Measurements from ENCODE around the gene LGMN. TPM values are rescaled to one million over a fixed set of nuclear protein-coding genes. Genes with fewer than 3 reads are reported as not detected.

The LGMN gene
- total and polyA plus RNA-seq, 9 of the 15 experiments (the other 6 are each of a cell fraction or from before 2014, with no cell fraction given), result 0.05 to 1.4 (median 0.43) TPM; not detected in 2

DNA sequence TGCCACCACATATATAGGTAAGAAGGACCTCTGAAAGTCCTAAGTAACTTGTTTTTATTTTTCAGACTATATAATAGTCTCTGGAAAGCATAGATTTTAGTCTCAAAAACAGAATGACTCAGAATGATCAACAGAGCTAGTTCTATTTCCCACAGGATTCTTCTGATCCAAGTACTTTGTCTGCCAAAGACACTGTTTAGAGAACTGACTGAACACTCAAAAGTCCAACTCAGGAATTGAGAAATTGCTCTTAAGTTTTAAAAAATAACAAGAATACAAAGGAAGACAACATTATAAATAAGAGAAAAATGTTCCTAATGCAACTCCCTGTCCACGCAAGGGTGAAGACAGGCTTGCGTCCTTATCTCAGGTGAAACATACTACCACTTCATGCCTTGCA lies 29.0 kb downstream of the LGMN start:
- Histone ChIP-seq H3K9me1 (ENCODE audit: control insufficient read depth, insufficient read depth, low read length) (no peaks in the 10 kb centered on the region), H3K9ac (ENCODE audit: insufficient read depth in 1 of 2, low read depth in 2 of 2, low read length in 2 of 2) (no peak overlapping the region), H3K9me3 (replicated peaks; ENCODE audit: control insufficient read depth, insufficient read depth, low read depth, low read length) (no peaks in the 10 kb centered on the region), H3K4me1 (replicated peaks in 1 of 2; ENCODE audit: control insufficient read depth in 2 of 2, insufficient read depth in 2 of 2, low read length in 2 of 2) (no peaks in the 10 kb centered on the region; a peak in 1 of 5 replicates), H3K27me3 (ENCODE audit: control insufficient read depth in 2 of 2, insufficient read depth in 2 of 2, low read length in 2 of 2) (peaks cover 0 to 21% of the 10 kb centered on the region in 2 experiments; a peak in 2 of 5 replicates), H4K20me1 (replicated peaks; ENCODE audit: control insufficient read depth, insufficient read depth, low read length) (no peaks in the 10 kb centered on the region), H3K79me2 (ENCODE audit: control insufficient read depth, insufficient read depth, low read length) (no peaks in the 10 kb centered on the region), H3K27ac (ENCODE audit: extremely low read depth, low read depth, low read length) (no peak overlapping the region), H3K4me3 (no peak overlapping the region), H3K36me3 (ENCODE audit: control insufficient read depth, insufficient read depth, low read length) (no peaks in the 10 kb centered on the region), H2AFZ (ENCODE audit: low read depth, low read length) (no peak overlapping the region), H3K4me2 (ENCODE audit: insufficient read depth, low read length) (no peak overlapping the region)
- no peak for FAIRE-seq
- no peak for DNase-seq (ENCODE audit: extremely low read depth in 1 of 4, low spot score in 3 of 4)
- intact Hi-C loops (cut with micrococcal nuclease) (no loop called here), in situ Hi-C loops (cut with MboI) (no loop called here)
- ChIA-PET POLR2A (no interaction called here), CTCF (ENCODE audit: low intra/inter-chr PET ratio) (no interaction called here)
- TF ChIP-seq ZNF324 (CRISPR knock-in tag; IDR thresholded peaks at IDR 0.05) (no peak), TCF3 (CRISPR knock-in tag; IDR thresholded peaks at IDR 0.05) (0 out of 2 replicates have a peak, but pooled peaks have one; percentile 28), MCM5 (IDR thresholded peaks at IDR 0.05; ENCODE audit: low read depth) (no peak)
- 0% methylated on average over 1 of the region's 2 CpGs for WGBS (ENCODE audit: insufficient coverage, low coverage, missing lambda C conversion rate)
- no TSS peak for BruUV-seq (replicated peaks)
- ATAC-seq, result no peak

DNA sequence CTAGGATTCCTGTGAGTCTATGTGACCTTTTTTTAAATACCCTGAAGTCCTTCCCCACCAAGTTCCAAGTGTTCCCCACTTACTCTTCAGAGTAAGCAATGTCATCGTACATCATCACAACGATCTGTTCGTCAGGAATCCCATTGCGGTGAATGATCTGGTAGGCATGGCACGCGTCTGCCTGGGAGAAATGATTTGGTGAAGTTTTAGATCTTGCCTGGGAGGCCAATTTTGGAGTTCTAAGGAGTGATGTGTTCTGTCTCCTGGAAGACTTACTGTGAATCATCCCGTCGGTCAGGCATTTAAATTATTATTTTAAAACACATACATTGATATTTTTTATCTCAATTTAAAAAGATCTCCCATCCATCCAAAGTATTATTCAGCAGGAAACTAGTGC lies 29.8 kb downstream of the LGMN start:
- FAIRE-seq (no peak), ATAC-seq (no peak), DNase-seq (ENCODE audit: extremely low read depth in 1 of 4, low spot score in 3 of 4) (no peak)
- no TSS peak for BruUV-seq (replicated peaks)
- in situ Hi-C loops (cut with MboI), result no loop called here
- CTCF ChIA-PET (ENCODE audit: low intra/inter-chr PET ratio), result no interaction called here
- Histone ChIP-seq H3K27ac (ENCODE audit: extremely low read depth, low read depth, low read length) (no peak overlapping the region), H3K4me1 (replicated peaks in 1 of 2; ENCODE audit: control insufficient read depth in 2 of 2, insufficient read depth in 2 of 2, low read length in 2 of 2) (no peaks in the 10 kb centered on the region; a peak in 1 of 5 replicates), H2AFZ (ENCODE audit: low read depth, low read length) (no peak overlapping the region), H3K9me3 (replicated peaks; ENCODE audit: control insufficient read depth, insufficient read depth, low read depth, low read length) (no peaks in the 10 kb centered on the region), H4K20me1 (replicated peaks; ENCODE audit: control insufficient read depth, insufficient read depth, low read length) (no peaks in the 10 kb centered on the region), H3K4me3 (no peak overlapping the region), H3K36me3 (ENCODE audit: control insufficient read depth, insufficient read depth, low read length) (no peaks in the 10 kb centered on the region), H3K9ac (ENCODE audit: insufficient read depth in 1 of 2, low read depth in 2 of 2, low read length in 2 of 2) (no peak overlapping the region), H3K9me1 (ENCODE audit: control insufficient read depth, insufficient read depth, low read length) (no peaks in the 10 kb centered on the region), H3K4me2 (ENCODE audit: insufficient read depth, low read length) (no peak overlapping the region), H3K27me3 (ENCODE audit: control insufficient read depth in 2 of 2, insufficient read depth in 2 of 2, low read length in 2 of 2) (peaks cover 0 to 17% of the 10 kb centered on the region in 2 experiments; a peak in 2 of 5 replicates), H3K79me2 (ENCODE audit: control insufficient read depth, insufficient read depth, low read length) (no peaks in the 10 kb centered on the region)
- POLR2A ChIA-PET, result no interaction called here
- intact Hi-C loops (cut with micrococcal nuclease), result no loop called here
- TF ChIP-seq MIER1 (IDR thresholded peaks at IDR 0.05; ENCODE audit: low read depth) (no peak), CAMTA2 (CRISPR knock-in tag; conservative IDR thresholded peaks at IDR 0.05) (no peak), PRPF4 (IDR thresholded peaks at IDR 0.05; ENCODE audit: insufficient read depth, low read depth, low read length, poor library complexity, severe bottlenecking) (no peak), RBM15 (IDR thresholded peaks at IDR 0.05; ENCODE audit: insufficient read depth, low read length) (no peak), NR2C2 (CRISPR knock-in tag; IDR thresholded peaks at IDR 0.05) (no peak), NR2C2 (tag; IDR thresholded peaks at IDR 0.05) (no peak), PPARD (CRISPR knock-in tag; IDR thresholded peaks at IDR 0.05) (no peak)
- WGBS (ENCODE audit: insufficient coverage, low coverage, missing lambda C conversion rate), result 22% methylated on average over 6 of the region's 8 CpGs
